PFSK-1 (cell line): ENCODE measurements around the gene C2orf76.

Source experiments
- POLR2AphosphoS5 ChIP-seq: IDR thresholded peaks from 2 replicates; pipeline ENCODE4 v1.6.1; 2012; ENCODE audit warnings: low read depth, mild to moderate bottlenecking, control low read depth, low read length, moderate library complexity
- SIN3A ChIP-seq: IDR thresholded peaks from 2 replicates; pipeline ENCODE4 v1.6.1; 2012; ENCODE audit warnings: mild to moderate bottlenecking, low read length, moderate library complexity, borderline replicate concordance; ENCODE audit not compliant: insufficient read depth

DNA sequence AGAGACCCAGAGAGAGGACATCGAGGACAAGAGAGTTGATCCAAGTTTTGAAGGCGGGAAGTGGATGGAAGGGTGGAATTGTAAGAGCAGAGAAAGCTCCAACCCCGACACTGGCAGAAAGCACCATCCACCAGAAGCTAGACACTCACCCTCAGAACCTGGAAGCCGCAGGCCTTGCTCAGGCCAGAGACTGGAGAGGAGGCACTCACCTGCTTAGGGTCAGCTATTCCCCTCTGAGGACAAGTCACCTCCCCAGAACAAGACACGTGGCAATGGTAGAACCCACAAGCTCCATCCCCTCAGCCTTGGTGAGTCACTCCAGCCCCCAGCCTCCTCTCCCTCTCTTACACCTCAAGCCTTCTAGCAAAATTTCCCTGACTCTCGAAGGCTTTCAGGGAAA lies 78.1 kb downstream of the C2orf76 start:
- TF ChIP-seq POLR2AphosphoS5, result no peak
- TF ChIP-seq SIN3A, result no peak
